ENCODE measurements around the gene CHMP3.

The CHMP3 gene

DNA sequence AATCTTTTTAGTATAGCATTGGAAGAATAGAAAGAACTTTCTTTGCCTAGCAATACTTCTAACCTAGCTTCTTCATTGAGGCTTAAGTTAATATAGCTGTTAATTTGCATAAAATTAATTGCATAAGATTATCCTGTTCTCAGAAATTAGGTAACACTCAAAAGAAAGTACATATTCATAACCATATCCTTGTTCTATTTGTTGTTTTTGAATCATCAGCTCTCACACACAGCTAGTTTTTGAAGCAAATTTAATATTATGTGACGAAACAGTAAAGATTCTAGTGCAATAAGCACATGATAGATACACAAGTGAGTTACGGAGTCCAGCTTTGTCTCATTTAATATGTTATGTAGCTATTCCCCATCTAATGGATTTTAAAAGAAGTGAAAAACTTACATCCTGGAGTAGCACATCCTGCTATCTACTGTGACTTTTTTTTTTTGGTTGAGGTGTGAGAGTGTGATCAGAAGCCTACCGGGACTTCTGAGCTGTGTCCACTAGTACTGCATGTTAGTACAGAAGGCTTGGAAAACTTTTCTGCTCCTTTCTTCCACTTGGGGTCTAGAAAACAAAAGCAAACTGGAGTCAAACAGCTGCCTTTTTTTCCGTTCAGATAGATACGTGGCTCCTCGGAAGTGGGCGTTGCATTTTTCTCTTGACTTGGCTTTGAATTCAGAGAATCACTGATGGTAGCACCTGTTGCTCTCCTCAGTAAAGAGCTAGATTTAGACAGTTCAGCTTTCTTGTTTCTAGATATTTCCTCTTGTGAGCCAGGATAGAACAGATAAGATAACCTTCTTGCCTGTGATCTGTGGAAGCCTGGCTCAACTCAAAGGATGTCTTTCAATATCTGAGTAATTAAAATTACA lies 94.8 kb downstream of the CHMP3 start:
- DNase-seq (ENCODE audit: low spot score): no peak

DNA sequence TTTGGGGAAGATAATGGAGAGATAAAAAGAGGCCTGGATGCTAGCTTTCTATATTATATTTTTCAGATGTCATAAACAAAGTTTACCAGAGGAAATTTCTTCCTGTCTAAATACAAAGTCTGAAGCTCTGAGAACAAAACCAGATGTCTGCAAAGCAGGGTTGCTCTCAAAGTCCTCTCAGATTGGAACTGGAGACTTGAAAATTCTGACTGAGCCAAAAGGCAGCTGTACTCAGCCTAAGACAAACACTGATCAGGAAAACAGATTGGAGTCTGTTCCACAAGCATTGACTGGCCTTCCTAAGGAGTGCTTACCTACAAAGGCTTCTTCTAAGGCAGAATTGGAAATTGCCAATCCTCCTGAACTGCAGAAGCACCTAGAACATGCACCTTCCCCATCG lies 96.9 kb downstream of the CHMP3 start:
- no peak for DNase-seq (ENCODE audit: low spot score)

DNA sequence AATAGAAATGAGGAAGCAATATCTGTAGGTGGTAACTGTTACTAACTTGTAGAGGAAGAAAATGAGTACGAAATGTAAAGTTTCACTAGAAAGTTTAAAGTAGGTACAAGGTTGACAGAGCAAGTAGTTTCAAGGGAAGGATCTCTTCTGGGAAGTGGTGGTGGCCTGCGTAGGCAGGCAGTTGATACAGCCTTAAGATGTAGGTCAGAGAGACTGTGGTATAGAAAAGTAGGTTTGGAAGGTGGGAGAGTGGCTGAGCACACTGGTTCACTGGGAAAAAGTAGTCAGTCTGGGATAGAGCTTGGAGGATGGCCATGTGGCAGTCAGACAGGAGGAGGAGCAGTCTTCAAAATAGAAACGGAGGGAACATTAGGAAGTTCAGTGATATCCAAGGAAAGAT lies 98.6 kb downstream of the CHMP3 start:
- no peak for DNase-seq (ENCODE audit: low spot score)

DNA sequence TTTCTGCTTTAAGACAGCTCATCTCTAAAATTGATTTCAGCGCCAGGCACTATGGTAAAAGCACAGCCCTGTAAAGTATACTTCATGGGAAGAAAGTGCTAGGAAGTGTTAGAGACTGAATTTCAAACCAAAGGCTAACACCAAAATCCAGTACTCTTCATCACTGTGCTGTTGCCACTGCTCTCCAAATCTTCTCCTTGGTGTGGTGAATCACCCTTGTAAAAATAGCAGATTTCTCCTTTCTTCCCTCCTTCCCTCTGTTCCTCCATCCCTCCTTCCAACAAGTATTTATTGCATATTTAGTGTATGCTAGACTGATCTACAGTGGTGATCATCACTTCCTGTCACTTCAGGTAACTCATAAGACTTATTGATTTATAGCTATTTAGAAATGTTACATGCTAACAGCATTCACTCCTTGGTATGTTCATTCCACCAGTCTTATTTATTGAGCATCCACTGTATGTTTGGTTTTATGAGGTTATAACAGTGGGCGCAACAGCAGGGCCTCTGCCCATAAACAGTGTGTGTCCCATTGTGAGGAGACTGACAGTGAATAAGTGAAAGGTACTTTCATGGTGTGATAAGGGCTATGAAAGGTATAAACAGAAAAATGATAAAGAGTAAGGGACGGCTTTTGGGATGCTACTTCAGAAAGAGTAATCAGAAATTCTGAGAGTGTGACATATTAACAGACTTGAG lies 102.0 kb downstream of the CHMP3 start:
- no peak for DNase-seq (ENCODE audit: low spot score)

DNA sequence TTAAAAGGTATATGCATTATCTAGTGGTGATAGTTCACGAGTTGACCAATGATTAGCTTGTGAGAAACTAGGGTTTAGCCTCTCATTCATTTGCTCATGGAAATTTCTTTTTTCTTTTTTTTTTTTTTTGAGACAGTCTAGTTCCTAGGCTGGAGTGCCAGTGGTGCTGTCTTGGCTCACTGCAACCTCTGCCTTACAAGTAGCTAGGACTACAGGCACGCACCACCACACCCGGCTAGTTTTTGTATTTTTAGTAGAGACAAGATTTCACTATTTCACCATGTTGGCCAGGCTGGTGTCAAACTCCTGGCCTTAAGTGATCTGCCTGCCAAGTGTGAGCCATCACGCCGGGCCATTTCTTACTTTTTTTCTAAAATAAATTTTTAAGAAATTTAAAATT lies 108.1 kb downstream of the CHMP3 start:
- no peak for DNase-seq (ENCODE audit: low spot score)

DNA sequence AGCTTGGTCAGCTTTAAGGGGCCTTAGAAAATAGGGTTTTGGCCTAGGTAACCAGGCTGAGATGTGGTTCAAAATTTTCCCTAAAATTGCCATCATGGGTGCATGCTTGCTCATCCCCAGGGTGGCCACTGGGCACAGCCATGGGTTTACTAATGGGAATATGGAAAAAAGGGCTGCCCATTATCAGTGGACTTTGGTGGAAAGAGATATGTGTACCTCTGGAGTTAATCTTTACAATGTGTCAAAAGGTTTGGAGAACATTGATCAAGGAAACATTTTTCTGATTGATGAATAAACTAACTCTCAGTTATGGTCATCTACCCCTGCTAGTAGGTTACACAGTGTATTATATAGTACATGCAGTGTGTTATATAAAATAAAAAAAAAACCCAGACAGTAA lies 109.0 kb downstream of the CHMP3 start:
- DNase-seq (ENCODE audit: low spot score): no peak

DNA sequence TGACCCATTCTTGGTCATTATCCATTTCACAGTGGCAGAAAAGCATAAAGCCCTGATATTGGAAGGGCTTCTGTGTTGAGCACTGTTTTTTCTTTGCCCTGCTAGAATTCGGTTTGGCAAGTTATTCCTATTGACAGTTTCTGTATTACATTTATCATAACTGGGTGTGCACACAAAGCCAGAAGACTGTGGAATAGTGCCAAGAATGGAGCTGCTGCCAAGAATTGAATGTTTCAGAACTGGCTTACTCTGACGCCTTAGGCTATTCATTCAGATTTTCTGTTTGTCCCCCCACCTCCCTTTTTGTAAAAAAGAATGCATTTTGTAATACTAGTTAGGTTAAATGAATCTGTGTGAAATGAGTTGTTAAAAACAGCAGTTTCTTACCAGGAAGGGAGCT lies 109.4 kb downstream of the CHMP3 start:
- DNase-seq (ENCODE audit: low spot score): no peak

Small RNAs within 50 kb of the gene (small RNA-seq; reads per million reads assigned to genes)
- gene RNU6-640P: 0 reads per million in 2 experiments

Measured in SK-N-DZ (cell line).